ENCODE results near the gene THOC1. TPM values are rescaled to one million over a fixed set of nuclear protein-coding genes. Genes with fewer than 3 reads are reported as not detected.

THOC1 gene
- total RNA-seq, 1 experiment from 2014 or later, result 74.5 TPM

- WGBS (ENCODE audit: extremely low coverage, insufficient read length, low lambda C conversion rate), result no CpG with 5 or more reads among the region's 1 CpG
- TF ChIP-seq CTCF (conservative IDR thresholded peaks at IDR 0.05), result no peak
- Histone ChIP-seq H4K91ac (ENCODE audit: insufficient read length, low read depth, low read length) (no peak overlapping the region), H2BK15ac (ENCODE audit: low read depth, low read length) (no peak overlapping the region), H2BK120ac (ENCODE audit: low read depth, low read length, poor library complexity, severe bottlenecking) (no peak overlapping the region), H3K18ac (ENCODE audit: insufficient read length, low read depth, low read length) (no peak overlapping the region), H2AK5ac (ENCODE audit: insufficient read length, low read length) (no peak overlapping the region), H3T11ph (ENCODE audit: low read length) (no peak overlapping the region), H4K20me1 (ENCODE audit: control insufficient read depth, insufficient read depth, insufficient read length) (no peaks in the 10 kb centered on the region), H3K9ac (ENCODE audit: extremely low read depth, insufficient read length, low read length) (no peak overlapping the region), H4K5ac (ENCODE audit: insufficient read length, low read depth, low read length) (no peak overlapping the region), H3K79me2 (ENCODE audit: insufficient read depth, low read length) (no peaks in the 10 kb centered on the region), H4K8ac (replicated peaks; ENCODE audit: insufficient read length, low read depth, low read length) (no peak overlapping the region), H3K23me2 (ENCODE audit: insufficient read length, low read depth, low read length, poor library complexity, severe bottlenecking) (no peaks in the 10 kb centered on the region), H2BK12ac (ENCODE audit: insufficient read length, low read depth, low read length) (no peak overlapping the region), H3K4ac (ENCODE audit: low read depth, low read length) (no peak overlapping the region), H3K27me3 (ENCODE audit: insufficient read depth, low read length) (no peaks in the 10 kb centered on the region), H3K14ac (ENCODE audit: insufficient read depth, low read length) (no peak overlapping the region), H2AFZ (ENCODE audit: low read length) (no peak overlapping the region), H3K4me2 (ENCODE audit: insufficient read depth, insufficient read length, low read length) (no peak overlapping the region), H3K79me1 (ENCODE audit: insufficient read depth, low read depth, low read length, poor library complexity, severe bottlenecking) (no peaks in the 10 kb centered on the region), H2BK5ac (ENCODE audit: insufficient read length, low read length) (no peak overlapping the region), H3K9me3 (ENCODE audit: control insufficient read depth, low read depth, low read length) (no peaks in the 10 kb centered on the region), H3K23ac (ENCODE audit: insufficient read length, low read depth, low read length) (no peak overlapping the region), H3K56ac (ENCODE audit: insufficient read length, low read depth, low read length) (no peak overlapping the region), H3K4me1 (ENCODE audit: insufficient read depth, low read length) (no peaks in the 10 kb centered on the region), H2BK20ac (ENCODE audit: low read depth, low read length, poor library complexity, severe bottlenecking) (no peak overlapping the region), H3K27ac (ENCODE audit: insufficient read length, low read depth, low read length) (no peak overlapping the region)
- no peak overlapping the region for H3K27ac Mint-ChIP-seq
- no peak for DNase-seq
- no peaks in the 10 kb centered on the region for H3K4me1 Mint-ChIP-seq
- H3K36me3 Mint-ChIP-seq (ENCODE audit: insufficient read depth in 1 of 3, low read depth in 3 of 3), result peaks cover 26 to 84% (median 78%) of the 10 kb centered on the region in 3 experiments; a peak in 6 of 7 replicates
- H3K4me3 Mint-ChIP-seq, result no peak overlapping the region
- H3K9me3 Mint-ChIP-seq, result no peaks in the 10 kb centered on the region
- no peaks in the 10 kb centered on the region for H3K27me3 Mint-ChIP-seq (ENCODE audit: low read depth)
These were observed 14.7 kb downstream of the THOC1 start for GRCh38 chr18:253121-253520.

All from H9 (cell line).